Sciatic nerve (tissue), 2 donors: ENCODE results near the gene TBXAS1. TPM values are rescaled to one million over a fixed set of nuclear protein-coding genes. Genes with fewer than 3 reads are reported as not detected.

ENCODE experiments used
- ATAC-seq: fragments of 200-7000 bp; cut with Tn5 transposase; one replicate; pipeline ENCODE4 v1.9.1; 2020; ENCODE audit warnings: mild to moderate bottlenecking, moderate library complexity
- DNase-seq: peaks from one replicate; pipeline ENCODE4 v3.0.0-alpha.2; 2020; ENCODE audit warnings: low spot score
- intact Hi-C: fragments of 100-400 bp; cut with DNase I; formaldehyde crosslinking; loops from one replicate; pipeline ENCODE4 v1.14.2; 2022
- total RNA-seq: library from RNA; stranded (reverse); fragmentation: NEBNext Ultra II Directional; extraction: Animal tissue kit (Norgen Biotek cat#: 25700); gene quantifications from one replicate; pipeline ENCODE4 v1.2.1, GENCODE V29; 2021
- donor health status: DM: no; HTN: no; CAD: no.
- donor health status: DM: no; HTN: no; CAD: no.

The TBXAS1 gene
- total RNA-seq, 1 donor from 2014 or later: 19.1 TPM

GRCh38 chr7:139931190-139931934 lies 102.3 kb downstream of the TBXAS1 start:
- ATAC-seq (no peak), DNase-seq (no peak)
- intact Hi-C loops: no loop called here

GRCh38 chr7:139932531-139932930 lies 103.5 kb downstream of the TBXAS1 start:
- no peak for DNase-seq
- intact Hi-C loops: no loop called here
- no peak for ATAC-seq

- DNase-seq (no peak), ATAC-seq (peak; percentile 45)
- intact Hi-C loops: no loop called here
These were observed 107.8 kb downstream of the TBXAS1 start for GRCh38 chr7:139936760-139937310.

GRCh38 chr7:139937715-139938114 lies 108.7 kb downstream of the TBXAS1 start:
- ATAC-seq: peak; percentile 62
- DNase-seq: no peak
- intact Hi-C loops: no loop called here

- ATAC-seq: no peak
- DNase-seq: no peak
- intact Hi-C loops: no loop called here
These were observed 111.8 kb downstream of the TBXAS1 start for GRCh38 chr7:139940866-139941265.

- ATAC-seq: no peak
- intact Hi-C loops: no loop called here
These were observed 112.4 kb downstream of the TBXAS1 start for GRCh38 chr7:139941421-139941820.

GRCh38 chr7:139941866-139942265 lies 112.8 kb downstream of the TBXAS1 start:
- no peak for ATAC-seq
- no peak for DNase-seq
- intact Hi-C loops: no loop called here

More at GRCh38 chr7:139941421-139941820, 112.4 kb downstream of the TBXAS1 start:
- DNase-seq: no peak

- intact Hi-C loops: no loop called here
- DNase-seq: no peak
- no peak for ATAC-seq
These were observed 113.6 kb downstream of the TBXAS1 start for GRCh38 chr7:139942636-139943035.

- no peak for DNase-seq
- ATAC-seq: no peak
- intact Hi-C loops: no loop called here
These were observed 114.3 kb downstream of the TBXAS1 start for GRCh38 chr7:139943401-139943800.

- no peak for DNase-seq
- intact Hi-C loops: no loop called here
- no peak for ATAC-seq
These were observed 115.2 kb downstream of the TBXAS1 start for GRCh38 chr7:139944248-139944647.

- intact Hi-C loops: no loop called here
- ATAC-seq: no peak
- no peak for DNase-seq
These were observed 117.5 kb downstream of the TBXAS1 start for GRCh38 chr7:139946533-139946932.

- DNase-seq: no peak
These were observed 118.0 kb downstream of the TBXAS1 start for GRCh38 chr7:139947021-139947420.

GRCh38 chr7:139948167-139948566 lies 119.1 kb downstream of the TBXAS1 start:
- DNase-seq: no peak
- ATAC-seq: no peak
- intact Hi-C loops: no loop called here

More at GRCh38 chr7:139947021-139947420, 118.0 kb downstream of the TBXAS1 start:
- intact Hi-C loops: no loop called here
- ATAC-seq: no peak

- ATAC-seq (no peak), DNase-seq (no peak)
- intact Hi-C loops: no loop called here
These were observed 119.7 kb downstream of the TBXAS1 start for GRCh38 chr7:139948587-139949335.

- intact Hi-C loops: no loop called here
- DNase-seq (no peak), ATAC-seq (no peak)
These were observed 120.6 kb downstream of the TBXAS1 start for GRCh38 chr7:139949629-139950028.

- no peak for ATAC-seq
- intact Hi-C loops: no loop called here
These were observed 121.9 kb downstream of the TBXAS1 start for GRCh38 chr7:139950881-139951525.

GRCh38 chr7:139953229-139953628 lies 124.2 kb downstream of the TBXAS1 start:
- intact Hi-C loops: no loop called here
- no peak for DNase-seq

More at GRCh38 chr7:139950881-139951525, 121.9 kb downstream of the TBXAS1 start:
- no peak for DNase-seq

GRCh38 chr7:139955109-139955820 lies 126.2 kb downstream of the TBXAS1 start:
- intact Hi-C loops: no loop called here
- no peak for ATAC-seq
- DNase-seq: no peak

More at GRCh38 chr7:139953229-139953628, 124.2 kb downstream of the TBXAS1 start:
- no peak for ATAC-seq
